ENCODE results near the gene R3HDM4.
A peak's percentile ranks its signal among the peaks of the same experiment; 100 is the strongest.

R3HDM4 gene

GRCh38 chr19:929203-929890, 16.3 kb upstream of the R3HDM4 start:
- DNase-seq = no peak

GRCh38 chr19:928471-929202, 15.6 kb upstream of the R3HDM4 start:
- no peak for DNase-seq

- no peak for DNase-seq
Observed at GRCh38 chr19:927780-928401, 14.9 kb upstream of the R3HDM4 start.

- DNase-seq = no peak
Observed at GRCh38 chr19:927351-927779, 14.3 kb upstream of the R3HDM4 start.

GRCh38 chr19:926589-927350, 13.8 kb upstream of the R3HDM4 start:
- peak; percentile 80 for DNase-seq

- DNase-seq = no peak
Observed at GRCh38 chr19:926323-926588, 13.2 kb upstream of the R3HDM4 start.

- DNase-seq = peak; percentile 87
Observed at GRCh38 chr19:925526-926322, 12.7 kb upstream of the R3HDM4 start, which contains the start of gene ARID3A. ARID3A (plus strand) TSS chr19:926035; CDS start chr19:929529, 3,494 bp downstream.

GRCh38 chr19:925087-925525, 12.1 kb upstream of the R3HDM4 start:
- DNase-seq = peak; percentile 87

GRCh38 chr19:924553-925086, 11.6 kb upstream of the R3HDM4 start:
- no peak for DNase-seq

- DNase-seq = no peak
Observed at GRCh38 chr19:920051-920864, 7.2 kb upstream of the R3HDM4 start.

GRCh38 chr19:919199-920050, 6.4 kb upstream of the R3HDM4 start:
- DNase-seq = no peak

GRCh38 chr19:918481-919198, 5.6 kb upstream of the R3HDM4 start:
- DNase-seq = no peak

- DNase-seq = no peak
Observed at GRCh38 chr19:918152-918437, 5.1 kb upstream of the R3HDM4 start.

GRCh38 chr19:917323-918151, 4.5 kb upstream of the R3HDM4 start, which contains the start of gene KISS1R:
KISS1R (plus strand) TSS chr19:917333; CDS start chr19:917503, 170 bp downstream.
- no peak for DNase-seq

- no peak for DNase-seq
Observed at GRCh38 chr19:916645-917322, 3.8 kb upstream of the R3HDM4 start.

GRCh38 chr19:912181-913079, 589 bp downstream of the R3HDM4 start:
- DNase-seq = no peak

Data from GF-D8 (cell line).